ENCODE measurements around the gene CARNS1.

GRCh38 chr11:67434395-67434881 is 19.0 kb downstream of the CARNS1 start:
- TF ChIP-seq ZNF274 (IDR thresholded peaks at IDR 0.05; ENCODE audit: low read depth, low read length) (no peak), SUZ12 (IDR thresholded peaks at IDR 0.05; ENCODE audit: extremely low read depth, insufficient read depth, insufficient read length) (no peak), YY1 (IDR thresholded peaks at IDR 0.05; ENCODE audit: insufficient read depth, insufficient read length) (no peak)
